GM19372 (cell line): ENCODE data around the gene CCL28.
"Not testable (repeated sequence)": the region's sequence is repeated elsewhere in the genome, so short reads cannot be mapped to it uniquely, and the experiment has no call there.

ENCODE experiments used
- ATAC-seq: cut with Tn5 transposase; IDR thresholded peaks from one replicate; pipeline ENCODE4 v1.9.1; 2021; ENCODE audit warnings: mild to moderate bottlenecking, low read depth, moderate library complexity; ENCODE audit not compliant: unreplicated experiment

Gene CCL28, protein sequence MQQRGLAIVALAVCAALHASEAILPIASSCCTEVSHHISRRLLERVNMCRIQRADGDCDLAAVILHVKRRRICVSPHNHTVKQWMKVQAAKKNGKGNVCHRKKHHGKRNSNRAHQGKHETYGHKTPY

DNA sequence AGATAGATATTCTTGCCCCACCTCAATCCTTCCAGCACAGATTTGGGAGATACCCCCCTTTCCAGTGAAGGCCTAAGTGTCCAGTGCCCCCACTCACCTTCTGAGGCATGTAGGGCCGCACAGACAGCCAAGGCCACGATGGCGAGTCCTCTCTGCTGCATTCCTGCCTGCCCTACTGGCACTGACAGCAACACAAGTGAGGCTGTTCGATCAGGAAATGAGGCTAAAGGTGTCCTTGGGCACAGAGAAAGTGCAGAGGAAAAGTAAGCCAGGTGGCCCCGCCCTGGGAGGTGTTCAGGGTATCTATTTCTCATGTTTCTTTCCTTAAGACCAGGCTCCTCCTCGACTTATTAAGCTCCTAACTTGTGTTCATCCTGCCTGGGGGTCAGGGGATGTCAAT is at the start of gene CCL28:
CCL28 (minus strand) TSS at position 236 of the 400 bp plus-strand sequence; CDS start at position 161, 75 bp downstream.
- no peak for ATAC-seq

DNA sequence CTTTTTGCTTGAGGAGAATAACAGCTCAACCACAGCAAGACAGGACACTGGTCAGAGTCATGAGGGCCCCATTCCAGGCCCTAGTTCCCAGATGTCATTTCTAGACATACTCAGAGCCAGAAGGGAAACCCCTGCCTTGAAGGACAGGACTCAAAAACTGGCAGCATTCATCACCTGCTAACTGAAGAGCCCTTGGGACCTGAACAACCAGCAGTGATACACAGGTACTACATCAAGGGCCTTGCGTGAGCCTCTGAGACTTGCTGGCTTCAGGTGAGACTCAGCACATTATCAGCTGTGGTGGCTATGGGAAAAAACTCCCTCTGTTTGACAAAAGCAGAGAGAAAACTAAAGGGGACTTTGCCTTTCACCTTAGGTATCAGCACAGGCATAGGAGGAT is 48.9 kb upstream of the CCL28 start:
- no peak for ATAC-seq

DNA sequence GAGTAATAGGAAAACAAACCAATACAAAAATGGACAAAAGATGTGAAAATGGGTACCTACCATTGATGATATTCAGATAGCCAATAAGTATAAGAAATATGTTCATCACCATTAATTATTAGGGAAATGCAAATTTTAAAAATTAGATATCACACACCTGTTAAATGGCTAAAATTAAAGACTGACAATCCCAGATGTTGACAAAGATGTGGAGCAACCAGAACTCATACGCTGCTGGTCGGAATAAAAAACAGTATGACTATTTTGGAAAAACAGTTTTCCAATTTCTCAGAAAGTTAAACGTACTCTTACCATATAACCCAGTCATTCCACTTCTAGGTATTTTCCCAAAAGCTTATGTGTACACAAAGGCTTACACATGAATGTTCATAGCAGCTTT is 44.4 kb upstream of the CCL28 start:
- no peak for ATAC-seq

DNA sequence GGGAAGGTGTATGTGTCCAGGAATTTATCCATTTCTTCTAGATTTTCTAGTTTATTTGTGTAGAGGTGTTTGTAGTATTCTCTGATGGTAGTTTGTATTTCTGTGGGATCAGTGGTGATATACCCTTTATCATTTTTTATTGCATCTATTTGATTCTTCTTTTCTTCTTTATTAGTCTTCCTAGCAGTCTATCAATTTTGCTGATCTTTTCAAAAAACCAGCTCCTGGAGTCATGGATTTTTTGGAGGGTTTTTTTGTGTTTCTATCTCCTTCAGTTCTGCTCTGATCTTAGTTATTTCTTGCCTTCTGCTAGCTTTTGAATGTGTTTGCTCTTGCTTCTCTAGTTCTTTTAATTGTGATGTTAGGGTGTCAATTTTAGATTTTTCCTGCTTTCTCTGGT is 29.4 kb upstream of the CCL28 start:
- not testable (repeated sequence) for ATAC-seq

DNA sequence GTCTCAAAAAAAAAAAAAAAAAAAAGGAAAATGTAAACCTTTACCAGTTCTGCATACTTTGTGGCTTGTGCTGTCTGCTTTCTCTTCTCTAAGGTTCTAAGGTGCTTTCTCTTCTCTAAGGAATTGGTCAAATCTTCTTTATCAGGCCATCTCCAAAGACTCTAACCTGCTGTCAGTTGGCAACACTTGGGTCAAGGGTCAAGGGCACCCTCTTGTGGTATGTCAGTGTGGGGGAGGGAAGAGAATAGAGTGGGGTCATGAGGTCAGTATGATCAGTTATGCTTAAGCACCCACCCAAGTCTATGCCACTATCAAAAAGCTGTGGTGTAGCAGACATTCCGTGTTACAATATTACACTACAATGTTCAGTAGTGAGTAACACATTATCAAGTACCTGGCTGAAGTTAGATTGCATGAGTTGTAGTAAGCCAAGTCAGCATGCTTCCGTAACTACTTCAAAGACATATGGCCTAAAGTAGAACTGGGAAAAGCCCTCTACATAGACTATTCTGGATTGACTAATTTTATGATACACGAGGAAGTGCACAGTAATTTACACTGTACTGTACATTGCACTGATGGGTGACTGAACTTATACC is 25.0 kb upstream of the CCL28 start:
- no peak for ATAC-seq

DNA sequence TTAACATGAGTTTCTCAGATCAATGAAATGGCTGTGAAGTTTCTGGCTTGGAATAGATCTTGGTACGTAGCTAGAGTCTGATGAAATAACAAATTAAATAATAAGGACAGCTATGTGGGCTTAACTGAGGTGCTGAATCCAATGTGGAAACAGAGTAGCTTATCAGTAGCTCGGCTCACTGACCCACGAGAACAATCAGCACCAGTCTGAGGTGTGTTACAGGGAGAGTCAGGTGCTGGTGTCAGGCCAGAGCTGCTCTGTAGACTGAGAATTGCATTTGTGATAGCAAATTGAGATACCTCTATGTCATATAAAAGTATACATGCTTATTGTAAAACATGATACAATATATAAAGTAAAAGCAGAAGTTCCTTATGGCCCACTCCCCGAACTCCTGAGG is 21.2 kb upstream of the CCL28 start:
- ATAC-seq: no peak

DNA sequence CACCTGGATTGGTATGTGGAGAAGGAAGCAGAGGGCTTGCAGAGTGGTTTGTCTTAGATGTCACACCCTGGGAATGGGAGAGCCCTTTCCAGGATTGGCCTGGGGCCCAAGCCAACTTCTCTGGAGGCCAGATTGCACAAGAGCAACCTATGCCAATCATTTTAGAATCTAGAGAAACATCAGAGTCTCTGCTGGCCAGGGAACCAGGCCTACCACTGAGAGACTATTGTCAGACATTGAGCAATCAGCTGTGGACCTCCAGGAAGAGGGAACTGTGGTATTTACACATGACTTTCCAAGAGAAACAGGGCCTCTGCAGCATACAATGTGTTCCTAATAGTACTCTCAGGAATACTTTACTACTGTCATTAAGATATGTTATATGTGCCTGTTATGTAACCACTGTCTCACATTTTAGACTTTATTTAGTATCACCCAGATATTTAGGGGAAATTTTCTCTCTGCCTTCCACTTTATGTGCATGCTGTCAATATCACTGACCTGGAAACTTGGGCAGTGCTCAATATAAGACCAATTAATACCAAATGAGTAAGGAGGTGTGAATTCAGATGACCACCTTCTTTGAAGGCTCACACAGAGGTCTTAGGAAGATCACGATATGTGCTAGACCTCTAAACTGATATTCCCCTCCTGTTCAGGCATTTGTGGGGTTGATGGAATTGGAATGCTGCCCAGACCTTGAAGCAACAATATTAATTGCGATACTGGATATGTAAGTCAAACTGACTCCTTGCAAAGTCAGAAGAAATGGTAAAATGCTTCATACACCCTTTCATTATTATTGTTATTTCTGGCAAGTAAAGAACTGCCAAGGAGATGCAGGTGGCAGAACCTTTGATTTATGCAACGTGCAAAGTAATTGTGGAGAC is 20.5 kb upstream of the CCL28 start:
- no peak for ATAC-seq

DNA sequence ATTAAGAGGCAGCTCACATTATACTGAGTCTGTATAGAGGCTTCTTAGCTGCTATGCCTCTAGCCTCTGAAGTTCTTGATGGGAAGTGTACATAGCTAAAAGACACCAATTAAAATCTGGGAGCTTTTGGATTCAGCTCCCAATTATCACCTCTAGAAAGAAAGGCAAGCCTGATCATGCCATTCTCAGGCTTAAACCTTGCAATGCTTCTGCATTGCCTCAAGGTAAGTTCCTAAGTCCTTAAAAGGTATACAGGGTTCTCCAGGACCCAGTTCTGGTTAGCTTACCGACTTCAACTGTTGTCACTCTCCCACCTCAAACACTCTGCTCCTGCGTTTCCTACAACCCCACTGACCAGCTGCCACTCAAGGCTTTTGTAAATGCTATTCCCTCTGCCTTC is 17.5 kb upstream of the CCL28 start:
- no peak for ATAC-seq

DNA sequence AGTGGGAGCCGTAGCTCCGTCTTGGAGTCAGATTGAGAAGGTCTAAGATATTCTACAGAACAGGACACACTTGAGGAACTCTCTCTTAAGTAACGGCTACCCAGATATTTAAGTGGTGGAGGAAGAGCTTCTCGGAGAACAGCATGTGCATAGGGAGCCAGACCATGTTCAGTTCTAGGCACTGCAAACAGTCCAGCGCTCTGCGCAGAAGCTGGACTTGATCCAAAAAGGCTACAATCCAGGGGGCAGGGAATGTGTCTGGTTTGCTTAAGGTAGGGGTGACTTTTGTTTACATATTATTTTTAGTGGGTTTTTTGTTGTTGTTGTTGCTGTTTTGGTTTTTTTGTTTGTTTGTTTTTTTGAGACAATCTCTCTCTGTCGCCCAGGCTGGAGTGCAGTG is 16.8 kb upstream of the CCL28 start:
- ATAC-seq: no peak

DNA sequence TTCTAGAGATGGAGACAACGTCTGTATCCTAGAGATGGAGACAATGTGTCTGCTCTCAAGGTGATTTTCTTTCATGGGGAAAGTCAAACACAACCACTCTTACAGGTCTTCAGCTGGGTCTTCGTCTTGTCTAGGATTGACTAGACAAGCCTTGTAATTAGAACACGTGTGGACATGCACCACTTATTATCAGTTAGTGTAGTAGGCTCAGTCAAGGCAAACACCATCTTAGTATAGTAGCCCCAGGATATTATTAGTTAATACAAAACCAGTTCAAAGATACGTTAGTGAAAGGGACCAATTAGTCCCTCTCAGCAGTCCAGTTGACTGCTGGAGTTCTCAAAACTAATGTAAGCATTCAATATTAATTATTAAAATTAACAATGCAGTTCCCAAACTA is 15.1 kb upstream of the CCL28 start:
- no peak for ATAC-seq

DNA sequence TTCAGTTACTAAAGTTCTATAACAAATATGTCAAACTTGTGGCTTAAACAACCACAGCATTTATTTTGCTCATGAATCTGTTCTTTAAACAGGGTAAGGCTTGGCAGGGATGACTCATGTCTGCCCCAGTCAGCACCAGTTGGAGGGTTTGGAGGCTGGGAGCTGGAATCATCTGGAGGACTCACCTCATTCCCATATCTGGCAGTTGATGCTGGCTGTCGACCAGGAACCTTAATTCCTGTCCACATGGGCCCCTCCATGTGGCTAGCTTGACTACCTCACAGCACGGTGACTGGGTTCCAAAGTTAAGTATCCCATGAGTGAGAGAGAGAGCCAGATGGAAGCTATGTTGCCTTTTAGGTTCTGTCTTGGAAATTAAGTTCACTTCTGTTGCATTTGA is 13.8 kb upstream of the CCL28 start:
- ATAC-seq: no peak

DNA sequence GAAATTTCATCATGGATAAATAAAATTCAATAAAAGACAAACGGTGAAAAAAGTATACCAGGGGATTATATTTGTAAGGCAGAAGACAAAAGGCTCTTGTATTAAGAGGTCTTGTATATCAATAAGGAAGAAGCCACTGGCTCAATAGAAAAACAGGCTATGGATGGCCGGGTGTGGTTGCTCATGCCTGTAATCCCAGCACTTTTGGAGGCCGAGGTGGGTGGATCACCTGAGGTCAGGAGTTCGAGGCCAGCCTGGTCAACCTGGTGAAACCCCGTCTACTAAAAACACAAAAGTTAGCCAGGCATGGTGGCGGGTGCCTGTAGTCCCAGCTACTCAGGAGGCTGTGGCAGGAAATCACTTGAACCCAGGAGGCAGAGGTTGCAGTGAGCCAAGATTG is 10.9 kb upstream of the CCL28 start:
- not testable (repeated sequence) for ATAC-seq

DNA sequence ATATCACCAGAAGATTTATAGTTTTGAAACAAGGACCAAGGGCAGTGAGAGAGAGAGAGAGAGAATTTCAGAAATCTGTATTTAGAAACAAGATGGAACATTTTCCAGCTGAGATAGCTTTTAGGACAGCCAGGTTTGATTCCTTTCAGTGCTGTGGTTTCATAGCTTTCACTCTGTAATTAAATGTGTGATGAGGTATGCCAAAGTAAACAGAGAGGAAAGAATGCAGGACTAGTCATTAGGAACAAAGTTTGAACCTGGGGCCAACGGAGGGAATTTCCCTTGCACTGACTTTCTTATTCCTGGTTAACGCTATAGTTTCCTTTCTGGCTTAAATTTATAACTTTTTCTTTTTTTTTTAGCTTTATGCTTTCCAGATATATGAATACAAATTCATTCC is 10.0 kb upstream of the CCL28 start:
- ATAC-seq: no peak

DNA sequence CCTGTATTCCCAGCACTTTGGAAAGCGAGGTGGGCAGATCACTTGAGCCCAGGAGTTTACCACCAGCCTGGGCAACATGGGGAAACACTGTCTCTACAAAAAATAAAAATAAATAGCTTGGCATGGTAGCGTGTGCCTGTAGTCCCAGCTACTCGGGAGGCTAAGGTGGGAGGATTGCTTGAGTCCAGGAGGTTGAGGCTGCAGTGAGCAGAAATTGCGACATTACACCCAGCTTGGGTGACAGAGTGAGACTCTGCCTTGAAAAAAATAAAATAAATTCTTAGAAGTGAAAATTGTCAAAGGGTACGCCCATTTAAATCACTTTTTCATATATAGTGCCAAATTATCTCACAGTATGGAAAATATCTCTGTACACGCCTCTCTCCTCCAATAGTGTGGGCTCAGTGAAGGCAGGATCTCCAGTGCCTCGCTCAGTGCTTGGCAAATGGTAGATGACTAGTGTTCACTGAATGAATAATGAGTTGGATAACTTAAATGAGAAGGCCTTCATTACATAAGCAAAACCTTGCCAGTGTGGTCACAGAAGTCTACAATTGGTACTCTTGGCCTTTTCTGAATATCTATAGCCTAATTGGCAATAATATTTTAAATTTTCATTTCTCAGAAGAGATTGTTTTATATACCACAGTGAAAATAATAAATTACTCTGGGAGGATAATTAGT is 9.4 kb upstream of the CCL28 start:
- no peak for ATAC-seq

DNA sequence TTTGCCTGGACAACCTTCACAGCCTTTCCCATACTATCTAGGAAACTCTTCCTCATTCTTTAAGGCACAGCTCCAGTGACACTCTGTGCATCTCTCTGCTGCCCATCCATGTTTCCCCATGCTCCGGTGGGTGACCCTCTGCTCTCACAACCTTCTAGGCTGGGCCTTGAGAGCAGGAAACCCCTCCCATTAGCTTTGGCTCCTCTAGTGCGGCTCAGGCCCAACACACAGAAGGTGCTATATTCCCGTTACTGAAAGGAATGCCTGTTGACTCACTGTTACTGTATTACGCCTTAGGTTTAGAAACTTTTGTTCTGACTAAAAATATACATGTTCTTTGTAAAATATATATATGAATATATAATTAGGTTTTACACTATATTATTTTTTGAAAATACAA is 8.1 kb upstream of the CCL28 start:
- no peak for ATAC-seq

DNA sequence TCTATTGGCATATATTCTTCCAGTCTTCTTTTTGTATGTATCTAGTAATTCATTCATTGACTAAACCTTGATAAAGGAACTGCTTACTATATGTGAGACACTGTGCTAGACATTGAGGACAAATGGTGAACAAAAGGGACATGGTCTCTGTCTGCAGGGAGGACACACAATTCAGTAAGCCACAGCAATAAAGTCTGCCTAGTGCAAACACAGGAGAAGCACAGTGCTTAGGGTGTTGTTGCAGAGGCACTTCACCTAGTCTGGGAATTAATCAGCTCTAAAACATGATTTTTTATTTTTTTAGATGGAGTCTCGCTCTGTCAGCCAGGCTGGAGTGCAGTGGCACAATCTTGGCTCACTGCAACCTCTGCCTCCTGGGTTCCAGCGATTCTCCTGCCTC is 6.4 kb upstream of the CCL28 start:
- no peak for ATAC-seq

DNA sequence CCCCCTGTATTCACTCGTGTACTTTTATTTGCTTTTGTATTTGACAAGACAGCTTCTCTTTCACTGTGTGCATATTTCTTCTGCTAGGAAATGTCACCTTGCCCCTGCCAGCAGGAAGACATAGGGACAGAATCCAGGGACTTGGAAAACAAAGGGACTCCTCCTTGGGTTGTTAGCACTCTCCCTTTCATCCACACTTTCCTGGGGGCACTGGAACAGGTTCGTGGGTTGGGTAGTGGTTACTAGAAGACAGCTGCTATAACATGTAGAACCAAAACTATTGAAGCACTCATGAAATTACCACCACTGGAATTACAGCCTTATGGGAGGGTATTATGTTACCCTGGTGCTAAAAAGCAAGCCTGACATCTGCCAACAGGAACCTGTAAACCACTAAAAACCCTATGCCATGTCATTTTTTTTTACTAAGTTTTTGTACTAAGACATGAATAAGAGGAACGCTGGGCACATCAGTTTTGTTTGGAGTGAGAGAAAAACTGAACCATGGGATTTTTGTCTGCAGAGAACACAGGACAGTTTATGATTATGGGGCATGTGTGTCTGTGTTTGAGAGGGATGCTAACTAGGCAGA is 4.7 kb upstream of the CCL28 start:
- ATAC-seq: no peak

DNA sequence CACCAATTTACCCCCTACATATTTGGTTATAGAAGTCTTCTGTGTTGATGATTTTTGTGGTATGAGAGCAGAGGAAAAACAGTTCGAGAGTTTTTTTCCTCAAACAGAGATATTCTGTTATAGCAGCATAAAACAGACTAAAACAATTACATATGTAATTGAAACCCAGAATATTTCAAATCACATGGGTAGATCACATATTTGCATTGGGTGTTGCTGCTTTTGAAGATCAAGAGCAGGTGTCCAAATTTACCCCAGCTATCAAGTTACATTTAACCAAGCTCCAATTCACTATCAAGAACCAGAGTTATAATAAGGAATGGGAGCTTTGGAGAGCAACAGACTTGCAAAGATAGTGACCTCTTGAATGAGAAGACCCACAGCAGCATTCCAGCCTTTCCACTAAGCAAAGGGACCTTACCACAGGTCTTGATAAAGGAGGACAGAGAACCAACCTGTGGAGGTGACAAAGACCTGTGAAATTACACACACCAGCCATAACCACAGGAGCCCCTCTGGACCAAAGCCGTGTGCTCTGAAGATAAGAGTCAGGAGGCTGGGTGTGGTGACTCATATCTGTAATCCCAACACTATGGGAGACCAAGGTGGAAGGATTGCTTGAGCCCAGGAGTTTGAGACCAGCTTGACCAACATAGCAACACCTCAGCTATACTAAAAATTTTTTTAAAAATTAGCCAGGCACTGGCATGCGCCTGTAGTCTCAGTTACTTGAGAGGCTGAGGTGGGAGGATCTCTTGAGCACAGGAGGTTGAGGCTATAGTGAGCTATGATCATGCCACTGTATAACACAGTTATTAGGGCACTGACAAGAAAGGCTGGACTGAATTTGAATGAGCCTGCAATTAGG is 4.0 kb upstream of the CCL28 start:
- ATAC-seq: no peak

DNA sequence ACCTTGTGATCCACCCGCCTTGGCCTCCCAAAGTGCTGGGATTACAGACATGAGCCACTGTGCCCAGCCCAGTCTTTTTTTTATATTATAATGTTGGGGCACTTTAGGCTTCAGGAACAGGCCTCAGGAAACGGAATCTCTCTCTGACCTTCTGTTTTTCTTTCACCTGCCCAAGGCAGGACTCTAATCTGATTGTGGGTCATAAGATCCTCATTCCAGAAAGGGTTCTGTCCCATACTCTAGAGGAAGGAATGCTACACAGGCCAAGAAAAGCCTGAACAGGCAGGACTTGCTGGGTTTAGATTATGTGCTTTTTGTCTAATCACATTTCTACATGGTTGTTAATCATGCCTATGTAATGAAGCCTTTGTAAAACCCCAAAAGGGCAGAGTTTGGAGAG is 1.8 kb upstream of the CCL28 start:
- ATAC-seq: no peak

DNA sequence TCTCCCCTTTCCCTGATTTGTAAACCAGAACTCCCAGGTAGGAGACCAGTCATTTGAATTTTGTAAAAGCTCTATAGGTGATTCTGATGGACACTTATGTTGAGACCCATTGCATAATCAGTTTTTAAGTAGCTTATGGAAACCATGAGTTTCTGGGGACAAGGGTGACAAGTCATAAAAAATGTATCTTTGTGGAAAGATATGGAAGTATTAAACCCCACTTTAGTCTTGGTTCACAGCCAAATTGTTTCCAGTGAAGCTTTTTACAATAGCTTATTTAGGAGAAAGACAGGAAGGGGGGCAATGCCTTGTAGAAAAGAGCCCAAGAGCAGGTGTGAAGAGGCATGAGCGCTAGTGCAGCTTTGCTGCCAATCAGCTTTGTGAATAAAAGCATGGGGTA is 453 bp upstream of the CCL28 start:
- ATAC-seq: no peak
